Stimulated activated CD8-positive, alpha-beta memory T cell treated with anti-CD3 and anti-CD28 coated beads, Interleukin-12 subunit alpha, Interleukin-12 subunit beta, amount 100 ng/mL, for 4 hours (primary cell): ENCODE measurements around the gene EHBP1.
A peak's percentile ranks its signal among the peaks of the same experiment; 100 is the strongest.

Experiments used
- DNase-seq: peaks from one replicate; pipeline ENCODE4 v3.0.0-alpha.2; 2020; ENCODE audit warnings: low read depth

The EHBP1 gene

GRCh38 chr2:62705007-62705829, at the start of gene EHBP1:
EHBP1 (plus strand) TSS chr2:62705713; CDS start chr2:62707192, 1,479 bp downstream.
- peak; percentile 95 for DNase-seq

GRCh38 chr2:62657783-62658182, 47.7 kb upstream of the EHBP1 start:
- DNase-seq, result no peak

GRCh38 chr2:62658891-62659290, 46.6 kb upstream of the EHBP1 start:
- no peak for DNase-seq

- DNase-seq, result no peak
These were observed 45.4 kb upstream of the EHBP1 start for GRCh38 chr2:62660087-62660486.

- no peak for DNase-seq
These were observed 44.8 kb upstream of the EHBP1 start for GRCh38 chr2:62660582-62661262.

- DNase-seq, result no peak
These were observed 44.3 kb upstream of the EHBP1 start for GRCh38 chr2:62661263-62661635.

- no peak for DNase-seq
These were observed 43.4 kb upstream of the EHBP1 start for GRCh38 chr2:62662131-62662530.

GRCh38 chr2:62662554-62662953, 43.0 kb upstream of the EHBP1 start:
- DNase-seq, result no peak

GRCh38 chr2:62663411-62663810, 42.1 kb upstream of the EHBP1 start:
- DNase-seq, result no peak

- no peak for DNase-seq
These were observed 41.4 kb upstream of the EHBP1 start for GRCh38 chr2:62663920-62664795.

GRCh38 chr2:62665446-62665845, 40.1 kb upstream of the EHBP1 start:
- DNase-seq, result no peak

GRCh38 chr2:62669180-62669579, 36.3 kb upstream of the EHBP1 start:
- no peak for DNase-seq

GRCh38 chr2:62672601-62673000, 32.9 kb upstream of the EHBP1 start:
- no peak for DNase-seq

- no peak for DNase-seq
These were observed 30.5 kb upstream of the EHBP1 start for GRCh38 chr2:62675062-62675461.

GRCh38 chr2:62685256-62685655, 20.3 kb upstream of the EHBP1 start:
- no peak for DNase-seq

GRCh38 chr2:62686012-62686685, 19.4 kb upstream of the EHBP1 start:
- no peak for DNase-seq

- no peak for DNase-seq
These were observed 17.9 kb upstream of the EHBP1 start for GRCh38 chr2:62687636-62688035.

- no peak for DNase-seq
These were observed 16.7 kb upstream of the EHBP1 start for GRCh38 chr2:62688771-62689170.

GRCh38 chr2:62691186-62691585, 14.3 kb upstream of the EHBP1 start:
- no peak for DNase-seq

- no peak for DNase-seq
These were observed 13.3 kb upstream of the EHBP1 start for GRCh38 chr2:62692225-62692624.

- no peak for DNase-seq
These were observed 6.9 kb upstream of the EHBP1 start for GRCh38 chr2:62698653-62699052.

GRCh38 chr2:62704654-62705006, 883 bp upstream of the EHBP1 start:
- no peak for DNase-seq
